Breast epithelium (tissue), 4 donors: Measurements from ENCODE around the gene SUN3. TPM values are rescaled to one million over a fixed set of nuclear protein-coding genes. Genes with fewer than 3 reads are reported as not detected.
"Not testable (repeated sequence)": the region's sequence is repeated elsewhere in the genome, so short reads cannot be mapped to it uniquely, and the experiment has no call there.

Experiments
- DNase-seq, 2 donors: peaks; one replicate each; pipeline ENCODE4 v3.0.0-alpha.2; 2019; ENCODE audit warnings: low spot score in 2 of 2
- H3K27ac ChIP-seq, 2 donors: fragments of 200-600 bp; sonication (generic) in 1 of 2; one replicate each; pipeline ENCODE4 v1.5.1; 2016 to 2019; ENCODE audit warnings: mild to moderate bottlenecking in 1 of 2
- H3K27me3 ChIP-seq, 2 donors: fragments of 200-600 bp; sonication (generic) in 1 of 2; one replicate each; pipeline versions ENCODE4 v1.5.1 to v1.6.0; 2017 to 2019; ENCODE audit warnings: control low read depth in 1 of 2, mild to moderate bottlenecking in 1 of 2
- H3K36me3 ChIP-seq: fragments of 200-600 bp; one replicate; pipeline ENCODE4 v1.5.1; 2019
- H3K4me1 ChIP-seq, 2 donors: fragments of 200-600 bp; sonication (generic); one replicate each; pipeline ENCODE4 v1.5.1; 2016 to 2019; ENCODE audit warnings: control low read depth in 1 of 2
- H3K4me3 ChIP-seq, 3 donors: fragments of 200-600 bp; sonication (generic); 1 replicate in 2 of 3; 2 replicates in 1 of 3; pipeline ENCODE4 v1.5.1; 2016 to 2019; ENCODE audit warnings: mild to moderate bottlenecking in 3 of 3, moderate library complexity in 2 of 3
- H3K9me3 ChIP-seq, 2 donors: fragments of 200-600 bp; sonication (generic) in 1 of 2; one replicate each; pipeline ENCODE4 v1.5.1; 2016 to 2019; ENCODE audit warnings: control low read depth in 1 of 2
- POLR2A ChIP-seq: fragments of 450-650 bp; IDR thresholded peaks from one replicate; pipeline ENCODE4 v1.6.1; 2016; ENCODE audit warnings: antibody characterized with exemption, mild to moderate bottlenecking, moderate library complexity
- POLR2AphosphoS5 ChIP-seq, 3 donors: sonication (generic); formaldehyde crosslinking; IDR thresholded peaks; one replicate each; pipeline ENCODE4 v1.6.1; 2017; ENCODE audit warnings: antibody characterized with exemption in 3 of 3
- intact Hi-C: fragments of 100-400 bp; cut with DNase I; formaldehyde crosslinking; loops from one replicate; pipeline ENCODE4 v1.15.1; 2023; ENCODE audit warnings: low total_unique reads
- total RNA-seq, 3 donors: library from RNA; depleted of rRNA; stranded (reverse); fragments of >200 nt; gene quantifications; one replicate each; pipeline ENCODE4 v1.1.0, GENCODE V29; 2016
- TF ChIP-seq, protein P1 (sequence below), 3 donors: fragments of 450-650 bp; IDR thresholded peaks; one replicate each; pipeline ENCODE4 v1.5.1; 2016 to 2017; ENCODE audit warnings: antibody characterized with exemption in 3 of 3, mild to moderate bottlenecking in 3 of 3, moderate library complexity in 3 of 3

SUN3 gene
- total RNA-seq, 3 donors from 2014 or later: not detected

DNA sequence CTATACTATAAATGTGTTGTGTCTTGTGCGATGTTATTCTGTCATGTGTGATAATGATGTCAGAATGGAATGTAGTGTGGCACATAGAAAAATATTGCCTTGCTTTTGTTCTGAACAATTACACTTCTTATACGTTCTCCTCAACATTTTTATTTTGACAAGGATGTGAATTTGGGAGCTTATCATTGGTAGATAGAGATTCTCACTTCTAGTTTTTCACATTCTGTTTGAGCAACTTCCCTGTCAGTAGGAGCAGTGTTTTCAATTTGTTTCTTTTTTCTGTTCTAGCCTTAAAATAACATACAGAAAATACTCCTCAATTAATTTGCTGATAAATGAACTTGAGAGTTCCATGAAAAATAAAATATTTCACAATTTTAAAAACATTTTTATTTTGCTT is 17.6 kb downstream of the SUN3 start:
- Histone ChIP-seq H3K4me1 (no peaks in the 10 kb centered on the region), H3K27me3 (no peaks in the 10 kb centered on the region), H3K27ac (no peak overlapping the region), H3K4me3 (no peak overlapping the region), H3K36me3 (no peaks in the 10 kb centered on the region), H3K9me3 (no peaks in the 10 kb centered on the region)
- intact Hi-C loops: no loop called here
- no peak for TF ChIP-seq POLR2A
- TF ChIP-seq POLR2AphosphoS5 (IDR thresholded peaks at IDR 0.05): no peak
- no peak for DNase-seq

DNA sequence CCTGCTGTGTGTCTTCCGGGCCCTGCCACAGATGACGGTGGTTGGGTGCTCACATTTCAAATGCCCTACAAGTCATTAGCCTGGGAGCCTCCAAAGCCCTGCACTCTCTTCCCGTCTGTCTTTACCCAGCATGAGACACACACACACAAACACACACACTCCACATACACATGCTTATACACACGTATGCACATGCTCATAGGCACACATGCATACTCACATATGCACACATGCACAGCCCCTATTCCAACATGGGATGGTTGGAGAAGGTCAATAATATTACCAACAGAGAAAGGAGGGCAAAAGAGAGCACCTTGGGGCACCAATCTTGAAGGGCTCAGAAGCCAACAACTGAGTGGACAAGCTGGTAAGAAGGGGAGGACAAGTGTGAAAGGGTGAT is 19.0 kb downstream of the SUN3 start:
- H3K4me1 ChIP-seq: no peaks in the 10 kb centered on the region
- no peak for DNase-seq
- H3K36me3 ChIP-seq: no peaks in the 10 kb centered on the region
- H3K27me3 ChIP-seq: no peaks in the 10 kb centered on the region
- H3K9me3 ChIP-seq: no peaks in the 10 kb centered on the region
- intact Hi-C loops: no loop called here
- H3K4me3 ChIP-seq: no peak overlapping the region
- TF ChIP-seq, protein P1, sequence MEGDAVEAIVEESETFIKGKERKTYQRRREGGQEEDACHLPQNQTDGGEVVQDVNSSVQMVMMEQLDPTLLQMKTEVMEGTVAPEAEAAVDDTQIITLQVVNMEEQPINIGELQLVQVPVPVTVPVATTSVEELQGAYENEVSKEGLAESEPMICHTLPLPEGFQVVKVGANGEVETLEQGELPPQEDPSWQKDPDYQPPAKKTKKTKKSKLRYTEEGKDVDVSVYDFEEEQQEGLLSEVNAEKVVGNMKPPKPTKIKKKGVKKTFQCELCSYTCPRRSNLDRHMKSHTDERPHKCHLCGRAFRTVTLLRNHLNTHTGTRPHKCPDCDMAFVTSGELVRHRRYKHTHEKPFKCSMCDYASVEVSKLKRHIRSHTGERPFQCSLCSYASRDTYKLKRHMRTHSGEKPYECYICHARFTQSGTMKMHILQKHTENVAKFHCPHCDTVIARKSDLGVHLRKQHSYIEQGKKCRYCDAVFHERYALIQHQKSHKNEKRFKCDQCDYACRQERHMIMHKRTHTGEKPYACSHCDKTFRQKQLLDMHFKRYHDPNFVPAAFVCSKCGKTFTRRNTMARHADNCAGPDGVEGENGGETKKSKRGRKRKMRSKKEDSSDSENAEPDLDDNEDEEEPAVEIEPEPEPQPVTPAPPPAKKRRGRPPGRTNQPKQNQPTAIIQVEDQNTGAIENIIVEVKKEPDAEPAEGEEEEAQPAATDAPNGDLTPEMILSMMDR (IDR thresholded peaks at IDR 0.05): no peak
- TF ChIP-seq POLR2A (no peak), POLR2AphosphoS5 (IDR thresholded peaks at IDR 0.05) (no peak)
- no peak overlapping the region for H3K27ac ChIP-seq

DNA sequence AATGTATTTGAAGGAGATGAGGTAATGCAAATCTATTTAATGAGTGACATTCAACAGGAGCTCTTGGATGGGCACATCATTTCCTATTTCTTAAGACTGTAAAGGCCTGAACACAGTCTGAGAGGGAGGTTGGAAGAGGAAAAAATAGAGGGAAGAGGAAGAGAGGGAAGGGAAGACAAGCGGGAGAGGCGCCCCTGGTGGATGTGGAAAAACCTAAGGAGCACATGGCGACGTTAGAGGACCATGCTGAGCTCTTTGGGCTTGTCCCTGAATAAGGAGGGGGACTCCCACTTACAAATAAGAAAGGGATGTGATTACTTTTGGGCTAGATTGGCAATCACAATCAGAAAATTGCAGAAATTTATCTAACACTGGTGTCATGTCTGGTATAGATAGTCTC is 19.6 kb downstream of the SUN3 start:
- no peaks in the 10 kb centered on the region for H3K4me1 ChIP-seq
- H3K9me3 ChIP-seq: no peaks in the 10 kb centered on the region
- TF ChIP-seq POLR2AphosphoS5 (IDR thresholded peaks at IDR 0.05) (no peak), POLR2A (no peak)
- TF ChIP-seq, protein P1 (IDR thresholded peaks at IDR 0.05): no peak
- intact Hi-C loops: no loop called here
- no peak overlapping the region for H3K27ac ChIP-seq
- H3K36me3 ChIP-seq: no peaks in the 10 kb centered on the region
- H3K4me3 ChIP-seq: no peak overlapping the region
- H3K27me3 ChIP-seq: no peaks in the 10 kb centered on the region
- DNase-seq: no peak

DNA sequence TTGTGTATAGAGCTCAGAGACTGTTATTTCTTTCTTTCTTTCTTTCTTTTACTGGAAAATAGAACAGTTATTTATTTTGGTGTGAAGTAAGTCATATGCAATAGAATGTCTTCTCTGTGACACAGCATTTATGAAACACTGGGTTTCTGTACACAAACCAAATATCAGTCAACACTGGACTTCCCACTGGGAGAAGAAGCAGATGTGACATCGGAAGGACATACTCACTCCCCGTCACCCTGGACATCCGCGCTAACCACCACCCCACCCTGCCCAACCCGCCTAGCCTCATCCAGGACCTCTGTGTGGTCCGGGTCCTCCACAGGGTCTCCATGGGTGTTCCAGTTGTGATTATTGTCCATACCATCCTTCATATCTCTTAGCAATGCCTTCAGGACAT is 22.0 kb downstream of the SUN3 start:
- no peaks in the 10 kb centered on the region for H3K36me3 ChIP-seq
- H3K4me3 ChIP-seq: no peak overlapping the region
- no peak for DNase-seq
- no peaks in the 10 kb centered on the region for H3K27me3 ChIP-seq
- H3K4me1 ChIP-seq: no peaks in the 10 kb centered on the region
- TF ChIP-seq, protein P1 (IDR thresholded peaks at IDR 0.05): no peak
- TF ChIP-seq POLR2A (no peak), POLR2AphosphoS5 (IDR thresholded peaks at IDR 0.05) (no peak)
- H3K27ac ChIP-seq: no peak overlapping the region
- H3K9me3 ChIP-seq: no peaks in the 10 kb centered on the region
- intact Hi-C loops: no loop called here

DNA sequence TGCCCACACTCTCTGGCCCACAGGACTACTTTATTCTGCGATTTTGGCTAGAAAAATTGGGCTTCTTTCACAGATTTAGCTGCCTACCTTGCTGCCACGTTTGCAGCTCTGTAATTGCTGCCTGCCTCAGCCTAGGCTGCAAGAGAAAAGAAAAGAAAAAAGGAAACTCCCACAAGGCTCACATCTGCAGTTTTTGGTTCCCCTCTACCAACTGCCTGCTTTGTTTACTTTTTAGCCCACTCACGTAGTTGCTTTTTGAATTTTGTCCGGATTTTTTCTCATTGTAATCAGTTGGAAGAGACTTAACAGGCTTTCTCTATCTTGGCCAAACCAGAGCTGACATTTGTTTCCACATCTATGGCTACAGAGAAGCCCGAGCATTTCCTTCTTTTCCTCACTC is 24.3 kb downstream of the SUN3 start:
- DNase-seq: no peak
- H3K36me3 ChIP-seq: no peaks in the 10 kb centered on the region
- no peaks in the 10 kb centered on the region for H3K9me3 ChIP-seq
- intact Hi-C loops: no loop called here
- no peak overlapping the region for H3K27ac ChIP-seq
- H3K4me3 ChIP-seq: no peak overlapping the region
- TF ChIP-seq, protein P1 (IDR thresholded peaks at IDR 0.05): no peak
- no peak for TF ChIP-seq POLR2A
- TF ChIP-seq POLR2AphosphoS5 (IDR thresholded peaks at IDR 0.05): no peak
- H3K4me1 ChIP-seq: no peaks in the 10 kb centered on the region
- H3K27me3 ChIP-seq: no peaks in the 10 kb centered on the region

DNA sequence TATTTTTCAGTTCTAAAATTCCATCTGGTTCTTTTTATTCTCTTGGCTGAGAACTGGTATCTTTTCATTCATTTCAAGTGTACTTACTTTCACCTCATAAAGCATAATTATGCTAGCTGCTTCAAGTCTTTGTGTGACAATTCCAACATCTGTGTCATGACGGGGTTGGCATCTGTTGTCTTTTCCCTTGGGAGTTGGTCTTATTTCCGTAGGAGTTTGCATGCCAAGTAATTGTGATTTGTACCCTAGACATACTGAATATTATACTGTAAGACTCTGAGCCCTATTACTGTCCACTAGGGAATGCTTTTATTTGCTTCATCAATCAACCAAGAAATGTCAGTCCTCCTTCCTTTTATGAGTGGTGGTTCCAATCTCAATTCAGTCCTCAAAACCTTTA is 24.9 kb downstream of the SUN3 start:
- TF ChIP-seq POLR2A: no peak
- no peak for TF ChIP-seq POLR2AphosphoS5 (IDR thresholded peaks at IDR 0.05)
- TF ChIP-seq, protein P1 (IDR thresholded peaks at IDR 0.05): no peak
- no peak for DNase-seq
- intact Hi-C loops: no loop called here
- H3K4me3 ChIP-seq: no peak overlapping the region
- H3K9me3 ChIP-seq: no peaks in the 10 kb centered on the region
- H3K27ac ChIP-seq: no peak overlapping the region
- no peaks in the 10 kb centered on the region for H3K27me3 ChIP-seq
- H3K36me3 ChIP-seq: no peaks in the 10 kb centered on the region
- H3K4me1 ChIP-seq: no peaks in the 10 kb centered on the region

DNA sequence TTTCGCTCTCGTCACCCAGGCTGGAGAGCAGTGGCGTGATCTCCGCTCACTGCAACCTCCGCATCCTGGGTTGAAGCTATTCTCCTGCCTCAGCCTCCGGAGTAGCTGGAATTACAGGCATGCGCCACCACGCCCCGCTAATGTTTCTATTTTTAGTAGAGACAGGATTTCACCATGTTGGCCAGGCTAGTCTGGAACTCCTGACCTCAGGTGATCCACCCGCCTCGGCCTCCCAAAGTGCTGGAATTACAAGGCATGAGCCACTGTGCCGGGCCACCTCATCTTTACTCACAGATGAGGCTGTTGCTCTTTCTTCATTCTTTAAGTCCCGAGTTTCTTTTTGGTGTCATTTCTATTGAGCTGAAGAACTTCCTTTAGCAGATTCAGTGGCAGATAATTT is 28.7 kb downstream of the SUN3 start:
- H3K4me1 ChIP-seq, DNase-seq, H3K9me3 ChIP-seq, H3K36me3 ChIP-seq, intact Hi-C loops, H3K27me3 ChIP-seq, H3K27ac ChIP-seq, H3K4me3 ChIP-seq: not testable (repeated sequence)
